Activated naive CD4-positive, alpha-beta T cell treated with anti-CD3 and anti-CD28 coated beads, Interleukin-2, amount 50 U/mL, for 72 hours (primary cell): ENCODE measurements around the gene EIF4G2. TPM values are rescaled to one million over a fixed set of nuclear protein-coding genes. Genes with fewer than 3 reads are reported as not detected.
"Not testable (repeated sequence)": the region's sequence is repeated elsewhere in the genome, so short reads cannot be mapped to it uniquely, and the experiment has no call there.

Experiments
- ATAC-seq, 2 donors: fragments of 150-1000 bp; cut with Tn5 transposase; 2 replicates each; pipeline ENCODE4 v1.10.0; 2021; ENCODE audit warnings: mild to moderate bottlenecking in 2 of 2, moderate library complexity in 2 of 2
- DNase-seq, 2 donors: peaks; one replicate each; pipeline ENCODE4 v3.0.0; 2021 to 2022; ENCODE audit warnings: low spot score in 2 of 2
- H3K27ac Mint-ChIP-seq, 2 donors: one replicate each; pipeline ENCODE4 v1.8.0; 2022; ENCODE audit warnings: mild to moderate bottlenecking in 2 of 2, mixed read lengths in 2 of 2
- H3K36me3 Mint-ChIP-seq, 2 donors: one replicate each; pipeline ENCODE4 v1.8.0; 2022; ENCODE audit warnings: mixed read lengths in 2 of 2
- H3K9me3 Mint-ChIP-seq, 2 donors: one replicate each; pipeline ENCODE4 v1.8.0; 2022; ENCODE audit warnings: mixed read lengths in 2 of 2
- total RNA-seq, 2 donors: library from RNA; stranded (reverse); gene quantifications; one replicate each; pipeline ENCODE4 v1.2.3, GENCODE V29; 2022

Gene EIF4G2
- total RNA-seq, 2 donors from 2014 or later, result 462 to 846 TPM

- Mint-ChIP-seq H3K36me3 (peaks cover 0 to 5% of the 10 kb centered on the region in 2 donors), H3K27ac (peak overlapping the region in 1 of 2 donors; percentile 45), H3K9me3 (peaks cover 0 to 5% of the 10 kb centered on the region in 2 donors)
- DNase-seq (no peak), ATAC-seq (no peak)
Observed at GRCh38 chr11:10823152-10823579, 14.4 kb upstream of the EIF4G2 start.

GRCh38 chr11:10822491-10822890, 13.8 kb upstream of the EIF4G2 start:
- not testable (repeated sequence) for ATAC-seq, DNase-seq, H3K9me3 Mint-ChIP-seq, H3K36me3 Mint-ChIP-seq
- H3K27ac Mint-ChIP-seq, result peak overlapping the region in 1 of 2 donors; percentile 45

- Mint-ChIP-seq H3K27ac (no peak overlapping the region), H3K36me3 (no peaks in the 10 kb centered on the region), H3K9me3 (no peaks in the 10 kb centered on the region)
- ATAC-seq (no peak), DNase-seq (no peak)
Observed at GRCh38 chr11:10818594-10818993, 9.9 kb upstream of the EIF4G2 start.

- DNase-seq (no peak), ATAC-seq (no peak)
- no peak overlapping the region for H3K27ac Mint-ChIP-seq
- no peaks in the 10 kb centered on the region for H3K9me3 Mint-ChIP-seq
- peaks cover 1 to 10% of the 10 kb centered on the region in 2 donors for H3K36me3 Mint-ChIP-seq
Observed at GRCh38 chr11:10813945-10814344, 5.2 kb upstream of the EIF4G2 start.

- peak overlapping the region; percentile 99 for H3K27ac Mint-ChIP-seq
- peak in 1 of 2 donors; percentile 48 for DNase-seq
- ATAC-seq, result peak; percentile 19 to 21
- H3K9me3 Mint-ChIP-seq, result no peaks in the 10 kb centered on the region
- H3K36me3 Mint-ChIP-seq, result peaks cover 45 to 47% of the 10 kb centered on the region in 2 donors
Observed at GRCh38 chr11:10809373-10810160, 841 bp upstream of the EIF4G2 start.

- no peak for ATAC-seq
- peak in 1 of 2 donors; percentile 83 for DNase-seq
- peak overlapping the region; percentile 99 for H3K27ac Mint-ChIP-seq
- H3K9me3 Mint-ChIP-seq, result no peaks in the 10 kb centered on the region
- H3K36me3 Mint-ChIP-seq, result peaks cover 59 to 60% of the 10 kb centered on the region in 2 donors
Observed at GRCh38 chr11:10808235-10808552, 532 bp downstream of the EIF4G2 start.

- peak; percentile 0 to 1 for ATAC-seq
- Mint-ChIP-seq H3K9me3 (no peaks in the 10 kb centered on the region), H3K27ac (peak overlapping the region; percentile 99), H3K36me3 (peaks cover 60 to 62% of the 10 kb centered on the region in 2 donors)
- DNase-seq, result peak; percentile 47 to 73
Observed at GRCh38 chr11:10807493-10808234, 1.1 kb downstream of the EIF4G2 start.

- DNase-seq (no peak), ATAC-seq (no peak)
- peak overlapping the region; percentile 99 for H3K27ac Mint-ChIP-seq
- H3K36me3 Mint-ChIP-seq, result peaks cover 64 to 77% of the 10 kb centered on the region in 2 donors
- no peaks in the 10 kb centered on the region for H3K9me3 Mint-ChIP-seq
Observed at GRCh38 chr11:10806206-10806605, 2.5 kb downstream of the EIF4G2 start.

GRCh38 chr11:10805741-10806140, 3.0 kb downstream of the EIF4G2 start:
- ATAC-seq, result no peak
- DNase-seq, result no peak
- Mint-ChIP-seq H3K9me3 (no peaks in the 10 kb centered on the region), H3K36me3 (peaks cover 66 to 81% of the 10 kb centered on the region in 2 donors), H3K27ac (peak overlapping the region; percentile 82 to 94)

GRCh38 chr11:10803676-10804075, 5.0 kb downstream of the EIF4G2 start:
- Mint-ChIP-seq H3K9me3 (no peaks in the 10 kb centered on the region), H3K36me3 (peaks cover 73 to 98% of the 10 kb centered on the region in 2 donors), H3K27ac (peak overlapping the region; percentile 44 to 75)
- no peak for ATAC-seq
- no peak for DNase-seq

- Mint-ChIP-seq H3K9me3 (no peaks in the 10 kb centered on the region), H3K27ac (peak overlapping the region; percentile 18 to 34), H3K36me3 (peaks cover 47 to 77% of the 10 kb centered on the region in 2 donors)
- ATAC-seq, result no peak
- DNase-seq, result no peak
Observed at GRCh38 chr11:10800292-10800691, 8.4 kb downstream of the EIF4G2 start.

GRCh38 chr11:10798330-10798928, 10.3 kb downstream of the EIF4G2 start:
- Mint-ChIP-seq H3K36me3 (peaks cover 29 to 58% of the 10 kb centered on the region in 2 donors), H3K27ac (peak overlapping the region; percentile 62 to 72), H3K9me3 (no peaks in the 10 kb centered on the region)
- DNase-seq (no peak), ATAC-seq (peak; percentile 10 to 23)

GRCh38 chr11:10797531-10797930, 11.2 kb downstream of the EIF4G2 start:
- Mint-ChIP-seq H3K27ac (no peak overlapping the region), H3K9me3 (no peaks in the 10 kb centered on the region), H3K36me3 (peaks cover 27 to 51% of the 10 kb centered on the region in 2 donors)
- no peak for ATAC-seq
- DNase-seq, result no peak

GRCh38 chr11:10797001-10797400, 11.7 kb downstream of the EIF4G2 start:
- H3K9me3 Mint-ChIP-seq, result no peaks in the 10 kb centered on the region
- H3K36me3 Mint-ChIP-seq, result peaks cover 27 to 46% of the 10 kb centered on the region in 2 donors
- DNase-seq (no peak), ATAC-seq (no peak)
- no peak overlapping the region for H3K27ac Mint-ChIP-seq

GRCh38 chr11:10796191-10796590, 12.5 kb downstream of the EIF4G2 start:
- no peak for ATAC-seq
- Mint-ChIP-seq H3K9me3 (no peaks in the 10 kb centered on the region), H3K36me3 (peaks cover 23 to 38% of the 10 kb centered on the region in 2 donors)

GRCh38 chr11:10793470-10794255, 15.1 kb downstream of the EIF4G2 start:
- peak overlapping the region in 1 of 2 donors; percentile 51 for H3K27ac Mint-ChIP-seq
- ATAC-seq (no peak), DNase-seq (no peak)
- no peaks in the 10 kb centered on the region for H3K9me3 Mint-ChIP-seq
- peaks cover 2 to 12% of the 10 kb centered on the region in 2 donors for H3K36me3 Mint-ChIP-seq

More at GRCh38 chr11:10796191-10796590, 12.5 kb downstream of the EIF4G2 start:
- DNase-seq, result no peak
- H3K27ac Mint-ChIP-seq, result peak overlapping the region in 1 of 2 donors; percentile 16
